Keratinocyte (primary cell): ENCODE results near the gene RAET1E. TPM values are rescaled to one million over a fixed set of nuclear protein-coding genes. Genes with fewer than 3 reads are reported as not detected.

Experiments used
- DNase-seq: peaks from one replicate; pipeline ENCODE4 v3.0.0-alpha.2; 2011; ENCODE audit warnings: low read depth, missing footprints, low spot score
- FAIRE-seq: peaks from 2 replicates; lab custom pipeline; 2011; peaks lifted over from hg19 to GRCh38; lab: Jason Lieb, UNC
- H2AFZ ChIP-seq: 2 replicates; pipeline ENCODE4 v1.6.0; 2012; ENCODE audit warnings: low read length, control low read depth, inconsistent platforms; ENCODE audit not compliant: control insufficient read depth
- H3K27ac ChIP-seq: 2 replicates; pipeline ENCODE4 v1.5.1; 2011; ENCODE audit warnings: low read length; ENCODE audit not compliant: control insufficient read depth, insufficient read depth
- H3K27me3 ChIP-seq: 3 replicates; pipeline ENCODE4 v1.6.0; 2011; ENCODE audit warnings: low read length; ENCODE audit not compliant: control insufficient read depth, insufficient read depth; ENCODE audit errors: extremely low read depth
- H3K36me3 ChIP-seq, 2 experiments: 2 replicates in 1 of 2; 3 replicates in 1 of 2; pipeline ENCODE4 v1.5.1; 2011; ENCODE audit warnings: low read length in 2 of 2, mild to moderate bottlenecking in 1 of 2; ENCODE audit not compliant: control insufficient read depth in 2 of 2, insufficient read depth in 2 of 2; ENCODE audit errors: extremely low read depth in 1 of 2
- H3K4me1 ChIP-seq: 3 replicates; pipeline ENCODE4 v1.5.1; 2011; ENCODE audit warnings: low read length; ENCODE audit not compliant: control insufficient read depth, insufficient read depth; ENCODE audit errors: extremely low read depth
- H3K4me2 ChIP-seq: 3 replicates; pipeline ENCODE4 v1.6.0; 2011; ENCODE audit warnings: low read depth, low read length; ENCODE audit not compliant: control insufficient read depth, insufficient read depth; ENCODE audit errors: extremely low read depth
- H3K4me3 ChIP-seq, 3 experiments: fragments of 200-600 bp in 1 of 3; sonication (generic) in 1 of 3; 2 replicates in 2 of 3; 3 replicates in 1 of 3; pipeline ENCODE4 v1.5.1; 2011 to 2016; ENCODE audit warnings: low read length in 3 of 3, mild to moderate bottlenecking in 3 of 3, control low read depth in 2 of 3, inconsistent platforms in 1 of 3, low read depth in 1 of 3, mixed read lengths in 1 of 3, mixed run types in 1 of 3, moderate library complexity in 1 of 3; ENCODE audit not compliant: control insufficient read depth in 2 of 3, insufficient read depth in 2 of 3; ENCODE audit errors: extremely low read depth in 1 of 3
- H3K79me2 ChIP-seq: 2 replicates; pipeline ENCODE4 v1.6.0; 2012; ENCODE audit warnings: low read length; ENCODE audit not compliant: control insufficient read depth, insufficient read depth
- H3K9ac ChIP-seq: 3 replicates; pipeline ENCODE4 v1.6.0; 2011; ENCODE audit warnings: low read length; ENCODE audit not compliant: control insufficient read depth, insufficient read depth; ENCODE audit errors: extremely low read depth
- H3K9me1 ChIP-seq: 3 replicates; pipeline ENCODE4 v1.6.0; 2011; ENCODE audit warnings: low read length; ENCODE audit not compliant: control insufficient read depth, insufficient read depth; ENCODE audit errors: extremely low read depth
- H3K9me3 ChIP-seq: 2 replicates; pipeline ENCODE4 v1.5.1; 2012; ENCODE audit warnings: low read depth, low read length; ENCODE audit not compliant: control insufficient read depth
- H4K20me1 ChIP-seq: 3 replicates; pipeline ENCODE4 v1.6.0; 2011; ENCODE audit warnings: low read length; ENCODE audit not compliant: control insufficient read depth, insufficient read depth; ENCODE audit errors: extremely low read depth
- CTCF ChIP-seq, 3 experiments: IDR thresholded peaks in 1 of 3; conservative IDR thresholded peaks in 1 of 3; optimal IDR thresholded peaks in 1 of 3; 2 replicates in 2 of 3; 3 replicates in 1 of 3; pipeline versions ENCODE3 to v1.5.1; 2011; ENCODE audit warnings: low read length in 3 of 3, mild to moderate bottlenecking in 3 of 3, moderate library complexity in 2 of 3, control low read depth in 1 of 3, inconsistent platforms in 1 of 3; ENCODE audit not compliant: insufficient read depth in 2 of 3; ENCODE audit errors: extremely low read depth in 1 of 3
- EZH2 ChIP-seq: IDR thresholded peaks from one replicate; pipeline ENCODE4 v1.6.1; 2012; ENCODE audit warnings: inconsistent platforms, mild to moderate bottlenecking, low read length, moderate library complexity
- dilution Hi-C: fragments of 300-500 bp; cut with MboI; formaldehyde crosslinking; loops from one replicate; pipeline ENCODE4 v1.7.0; 2020; ENCODE audit warnings: low sequenced_read_pairs; ENCODE audit not compliant: extremely low pct_ligation_motif_present
- polyA plus RNA-seq, 5 experiments: library from polyadenylated mRNA; depleted of rRNA in 3 of 5; stranded (reverse) in 3 of 5; stranded (forward) in 1 of 5; unstranded in 1 of 5; fragments of >200 nt; gene quantifications; 1 replicate in 1 of 5; 2 replicates in 3 of 5; 3 replicates in 1 of 5; pipeline versions ENCODE4 v1.2.1 to v1.2.3, GENCODE V29; 2011 to 2012; ENCODE audit warnings: missing spikeins in 2 of 5, low read depth in 1 of 5, low replicate concordance in 1 of 5

The RAET1E gene
- polyA plus RNA-seq, 1 donor (not counting 4 experiments of a cell fraction or from before 2014, with no cell fraction given), result 14.0 TPM

- Histone ChIP-seq H3K9me3 (no peaks in the 10 kb centered on the region), H3K27ac (peak overlapping the region; percentile 22), H3K9me1 (no peaks in the 10 kb centered on the region), H2AFZ (peak overlapping the region; percentile 78), H3K27me3 (peaks cover 10% of the 10 kb centered on the region), H3K36me3 (no peaks in the 10 kb centered on the region), H3K4me3 (peak overlapping the region; percentile 3 to 61 (median 23)), H3K9ac (peak overlapping the region; percentile 65), H4K20me1 (no peaks in the 10 kb centered on the region), H3K79me2 (no peaks in the 10 kb centered on the region), H3K4me1 (peaks cover 18% of the 10 kb centered on the region), H3K4me2 (peak overlapping the region; percentile 81)
- no peak for DNase-seq
- TF ChIP-seq CTCF (optimal IDR thresholded peaks at IDR 0.05 in 1 of 3, IDR thresholded peaks at IDR 0.05 in 1 of 3, conservative IDR thresholded peaks at IDR 0.05 in 1 of 3; ENCODE audit: extremely low read depth in 1 of 3, insufficient read depth in 2 of 3, low read length in 3 of 3), result peak; percentile 80 to 94 (median 91)
- TF ChIP-seq EZH2, result no peak
- dilution Hi-C loops, result no loop called here
- peak; percentile 56 for FAIRE-seq
These were observed 28.3 kb upstream of the RAET1E start for GRCh38 chr6:149925974-149926777.

- Histone ChIP-seq H3K79me2 (no peaks in the 10 kb centered on the region), H3K27ac (no peak overlapping the region), H4K20me1 (no peaks in the 10 kb centered on the region), H3K9me3 (no peaks in the 10 kb centered on the region), H2AFZ (peak overlapping the region; percentile 78), H3K9me1 (no peaks in the 10 kb centered on the region), H3K4me1 (peaks cover 18% of the 10 kb centered on the region), H3K36me3 (no peaks in the 10 kb centered on the region), H3K27me3 (peaks cover 10% of the 10 kb centered on the region), H3K4me3 (peak overlapping the region; percentile 3 to 61 (median 23)), H3K4me2 (peak overlapping the region; percentile 81), H3K9ac (peak overlapping the region; percentile 65)
- FAIRE-seq, result no peak
- dilution Hi-C loops, result no loop called here
- no peak for DNase-seq
- TF ChIP-seq EZH2, result no peak
- TF ChIP-seq CTCF (optimal IDR thresholded peaks at IDR 0.05 in 1 of 3, IDR thresholded peaks at IDR 0.05 in 1 of 3, conservative IDR thresholded peaks at IDR 0.05 in 1 of 3; ENCODE audit: extremely low read depth in 1 of 3, insufficient read depth in 2 of 3, low read length in 3 of 3), result no peak
These were observed 27.5 kb upstream of the RAET1E start for GRCh38 chr6:149925253-149925973.
